GM19455 (cell line): ENCODE data around the gene SUSD1.

Experiments
- ATAC-seq: cut with Tn5 transposase; IDR thresholded peaks from one replicate; pipeline ENCODE4 v1.9.1; 2021; ENCODE audit not compliant: unreplicated experiment

The SUSD1 gene

DNA sequence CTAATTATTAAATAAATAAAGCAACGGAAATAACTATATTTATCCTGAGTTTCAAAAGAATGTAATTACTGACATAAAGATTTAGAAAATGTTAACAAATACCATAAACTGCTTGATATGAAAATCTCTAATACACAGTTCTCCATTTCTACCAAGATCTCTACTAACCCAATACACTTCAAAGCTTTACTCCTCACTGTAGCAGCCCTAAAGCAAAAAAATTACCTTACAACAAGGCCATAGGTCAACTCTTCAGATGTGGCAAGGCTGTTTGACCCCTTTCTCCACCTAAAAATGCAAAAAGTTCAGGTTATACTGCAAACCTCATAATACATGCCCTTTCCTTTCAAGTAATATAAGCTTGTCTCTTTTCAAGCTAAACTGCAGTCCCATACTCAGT lies 181.8 kb downstream of the SUSD1 start:
- ATAC-seq = no peak

DNA sequence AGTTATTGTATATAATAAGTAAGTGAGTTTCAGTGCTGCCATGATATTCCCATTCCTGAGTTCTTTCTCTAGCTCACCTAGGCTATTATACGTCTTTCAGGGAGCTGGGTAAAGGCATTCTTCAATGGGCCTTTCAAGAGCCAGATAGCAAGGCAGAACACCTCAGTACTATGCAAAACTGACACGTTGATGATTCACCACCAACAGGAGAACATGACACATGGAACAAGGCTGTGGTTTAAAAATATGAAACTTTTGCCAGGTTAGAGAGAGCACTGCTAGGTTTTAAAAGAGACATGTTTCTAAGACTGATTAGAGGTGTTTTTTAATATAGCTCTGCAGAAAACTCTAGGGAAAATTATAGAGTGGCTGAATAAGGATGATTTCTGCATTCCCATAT lies 182.6 kb downstream of the SUSD1 start:
- ATAC-seq = peak; percentile 88

- no peak for ATAC-seq
Observed at GRCh38 chr9:111991179-111991578, 183.9 kb downstream of the SUSD1 start.
